ENCODE results near the gene ANAPC2. TPM values are rescaled to one million over a fixed set of nuclear protein-coding genes. Genes with fewer than 3 reads are reported as not detected.

Gene ANAPC2
- total RNA-seq, 4 donors from 2014 or later, result 6.7 to 65.6 (median 24.9) TPM

GRCh38 chr9:137219757-137220316 lies 31.5 kb upstream of the ANAPC2 start:
- Histone ChIP-seq H3K4me1 (peaks cover 0 to 19% of the 10 kb centered on the region in 2 donors), H3K9me3 (no peaks in the 10 kb centered on the region), H3K36me3 (no peaks in the 10 kb centered on the region), H3K27me3 (no peaks in the 10 kb centered on the region), H3K27ac (no peak overlapping the region), H3K4me3 (no peak overlapping the region)
- DNase-seq, result no peak
- intact Hi-C loops (cut with DNase I; ENCODE audit: low total_unique reads), result loop anchor here (10.0 kb wide), 1 partner anchor 105 kb away; the partner anchor contains the start of gene DPP7
- TF ChIP-seq POLR2A (IDR thresholded peaks at IDR 0.05) (no peak), CTCF (IDR thresholded peaks at IDR 0.05) (no peak)

- intact Hi-C loops (cut with DNase I; ENCODE audit: low total_unique reads), result no loop called here
- Histone ChIP-seq H3K4me1 (peaks cover 0 to 19% of the 10 kb centered on the region in 2 donors), H3K9me3 (no peaks in the 10 kb centered on the region), H3K27ac (no peak overlapping the region), H3K27me3 (no peaks in the 10 kb centered on the region), H3K4me3 (no peak overlapping the region), H3K36me3 (no peaks in the 10 kb centered on the region)
- TF ChIP-seq CTCF (IDR thresholded peaks at IDR 0.05) (no peak), POLR2A (IDR thresholded peaks at IDR 0.05) (no peak)
- no peak for DNase-seq
Observed at GRCh38 chr9:137218754-137219271, 30.5 kb upstream of the ANAPC2 start.

- no peak overlapping the region for H3K27ac ChIP-seq
- TF ChIP-seq CTCF (IDR thresholded peaks at IDR 0.05) (no peak), POLR2A (IDR thresholded peaks at IDR 0.05) (no peak)
- peaks cover 0 to 19% of the 10 kb centered on the region in 2 donors for H3K4me1 ChIP-seq
- no peaks in the 10 kb centered on the region for H3K9me3 ChIP-seq
- no peak overlapping the region for H3K4me3 ChIP-seq
- no peaks in the 10 kb centered on the region for H3K36me3 ChIP-seq
- intact Hi-C loops (cut with DNase I; ENCODE audit: low total_unique reads), result no loop called here
- no peak for DNase-seq
- no peaks in the 10 kb centered on the region for H3K27me3 ChIP-seq
Observed at GRCh38 chr9:137218212-137218753, 29.9 kb upstream of the ANAPC2 start.

GRCh38 chr9:137217276-137218211 lies 29.2 kb upstream of the ANAPC2 start:
- TF ChIP-seq CTCF (IDR thresholded peaks at IDR 0.05) (no peak), POLR2A (IDR thresholded peaks at IDR 0.05) (peak in 1 of 2 donors; percentile 43)
- H3K9me3 ChIP-seq, result no peaks in the 10 kb centered on the region
- no peak overlapping the region for H3K4me3 ChIP-seq
- no peak overlapping the region for H3K27ac ChIP-seq
- H3K27me3 ChIP-seq, result no peaks in the 10 kb centered on the region
- no peaks in the 10 kb centered on the region for H3K36me3 ChIP-seq
- DNase-seq, result peak in 1 of 2 donors; percentile 62
- peaks cover 0 to 14% of the 10 kb centered on the region in 2 donors for H3K4me1 ChIP-seq
- intact Hi-C loops (cut with DNase I; ENCODE audit: low total_unique reads), result no loop called here
